ENCODE data around the gene WIPI1.
"Not testable (repeated sequence)": the region's sequence is repeated elsewhere in the genome, so short reads cannot be mapped to it uniquely, and the experiment has no call there.

Gene WIPI1

GRCh38 chr17:68420065-68420464 lies 37.2 kb downstream of the WIPI1 start:
- Histone ChIP-seq H3K36me3 (peaks cover 69% of the 10 kb centered on the region), H3K4me3 (ENCODE audit: low read depth in 1 of 2, low read length in 1 of 2) (no peak overlapping the region), H3K9me3 (no peaks in the 10 kb centered on the region), H3K4me1 (ENCODE audit: control insufficient read depth in 1 of 2, insufficient read depth in 1 of 2, low read depth in 1 of 2, low read length in 1 of 2) (no peaks in the 10 kb centered on the region), H3K27me3 (no peaks in the 10 kb centered on the region), H3K27ac (peak overlapping the region; percentile 10)
- TF ChIP-seq CTCF (IDR thresholded peaks at IDR 0.05): no peak

GRCh38 chr17:68418876-68419275 lies 38.4 kb downstream of the WIPI1 start:
- Histone ChIP-seq H3K4me3 (ENCODE audit: low read depth in 1 of 2, low read length in 1 of 2) (no peak overlapping the region), H3K36me3 (peaks cover 57% of the 10 kb centered on the region), H3K27ac (no peak overlapping the region), H3K27me3 (no peaks in the 10 kb centered on the region), H3K9me3 (no peaks in the 10 kb centered on the region), H3K4me1 (ENCODE audit: control insufficient read depth in 1 of 2, insufficient read depth in 1 of 2, low read depth in 1 of 2, low read length in 1 of 2) (peaks cover 6 to 11% of the 10 kb centered on the region in 2 experiments)
- TF ChIP-seq CTCF (IDR thresholded peaks at IDR 0.05): no peak

- Histone ChIP-seq H3K36me3 (peaks cover 42% of the 10 kb centered on the region), H3K27me3 (no peaks in the 10 kb centered on the region), H3K27ac (no peak overlapping the region), H3K4me1 (ENCODE audit: control insufficient read depth in 1 of 2, insufficient read depth in 1 of 2, low read depth in 1 of 2, low read length in 1 of 2) (peaks cover 8 to 11% of the 10 kb centered on the region in 2 experiments), H3K4me3 (ENCODE audit: low read depth in 1 of 2, low read length in 1 of 2) (no peak overlapping the region), H3K9me3 (no peaks in the 10 kb centered on the region)
- TF ChIP-seq CTCF (IDR thresholded peaks at IDR 0.05): no peak
Observed at GRCh38 chr17:68417317-68417716, 40.0 kb downstream of the WIPI1 start.

GRCh38 chr17:68414901-68415300 lies 42.4 kb downstream of the WIPI1 start:
- H3K4me3 ChIP-seq (ENCODE audit: low read depth in 1 of 2, low read length in 1 of 2); H3K27ac ChIP-seq; H3K27me3 ChIP-seq; H3K9me3 ChIP-seq: not testable (repeated sequence)
- peaks cover 18% of the 10 kb centered on the region for H3K36me3 ChIP-seq
- H3K4me1 ChIP-seq (ENCODE audit: control insufficient read depth in 1 of 2, insufficient read depth in 1 of 2, low read depth in 1 of 2, low read length in 1 of 2): peaks cover 8 to 11% of the 10 kb centered on the region in 2 experiments

- Histone ChIP-seq H3K27ac (peak overlapping the region; percentile 67), H3K4me3 (ENCODE audit: low read depth in 1 of 2, low read length in 1 of 2) (peak overlapping the region; percentile 50 to 55)
Observed at GRCh38 chr17:68413597-68414560, 43.4 kb downstream of the WIPI1 start.

GRCh38 chr17:68407656-68408055 lies 49.6 kb downstream of the WIPI1 start:
- not testable (repeated sequence) for H3K4me3 ChIP-seq (ENCODE audit: low read depth in 1 of 2, low read length in 1 of 2); H3K27ac ChIP-seq; H3K4me1 ChIP-seq (ENCODE audit: control insufficient read depth in 1 of 2, insufficient read depth in 1 of 2, low read depth in 1 of 2, low read length in 1 of 2); H3K9me3 ChIP-seq; H3K27me3 ChIP-seq
- H3K36me3 ChIP-seq: peaks cover 11% of the 10 kb centered on the region

More at GRCh38 chr17:68413597-68414560, 43.4 kb downstream of the WIPI1 start:
- H3K9me3 ChIP-seq, H3K27me3 ChIP-seq, H3K36me3 ChIP-seq: not testable (repeated sequence)
- peaks cover 8 to 11% of the 10 kb centered on the region in 2 experiments for H3K4me1 ChIP-seq (ENCODE audit: control insufficient read depth in 1 of 2, insufficient read depth in 1 of 2, low read depth in 1 of 2, low read length in 1 of 2)

- not testable (repeated sequence) for H3K9me3 ChIP-seq; H3K27me3 ChIP-seq; H3K4me1 ChIP-seq (ENCODE audit: control insufficient read depth in 1 of 2, insufficient read depth in 1 of 2, low read depth in 1 of 2, low read length in 1 of 2); H3K4me3 ChIP-seq (ENCODE audit: low read depth in 1 of 2, low read length in 1 of 2); H3K27ac ChIP-seq
- peaks cover 36% of the 10 kb centered on the region for H3K36me3 ChIP-seq
Observed at GRCh38 chr17:68403837-68404236, 53.5 kb downstream of the WIPI1 start.
